GM19463 (cell line): ENCODE measurements around the gene IRF7.

Experiments
- ATAC-seq: cut with Tn5 transposase; IDR thresholded peaks from one replicate; pipeline ENCODE4 v1.9.1; 2021; ENCODE audit warnings: mild to moderate bottlenecking, moderate library complexity; ENCODE audit not compliant: unreplicated experiment

IRF7 gene

GRCh38 chr11:567629-568292, 48.0 kb downstream of the IRF7 start:
- ATAC-seq: no peak

GRCh38 chr11:567011-567628, 48.6 kb downstream of the IRF7 start:
- ATAC-seq: no peak

GRCh38 chr11:565921-566509, 49.7 kb downstream of the IRF7 start:
- no peak for ATAC-seq

- no peak for ATAC-seq
Measured at GRCh38 chr11:563812-564578, 51.8 kb downstream of the IRF7 start.

GRCh38 chr11:563066-563811, 52.5 kb downstream of the IRF7 start:
- ATAC-seq: no peak
